Ovary (tissue), 3 donors: ENCODE results near the gene BMPER.

Experiments used
- POLR2A ChIP-seq: fragments of 450-650 bp; IDR thresholded peaks from one replicate; pipeline ENCODE4 v1.6.1; 2017; ENCODE audit warnings: antibody characterized with exemption, mild to moderate bottlenecking, moderate library complexity
- TF ChIP-seq, protein P1 (sequence below), 3 donors: fragments of 450-650 bp in 2 of 3; fragments of 200-600 bp in 1 of 3; IDR thresholded peaks; one replicate each; pipeline versions ENCODE4 v1.5.1 to v1.8.0; 2016 to 2022; ENCODE audit warnings: antibody characterized with exemption in 3 of 3, mild to moderate bottlenecking in 1 of 3
- donor health status: DM: no; HTN: no; CAD: no.

DNA sequence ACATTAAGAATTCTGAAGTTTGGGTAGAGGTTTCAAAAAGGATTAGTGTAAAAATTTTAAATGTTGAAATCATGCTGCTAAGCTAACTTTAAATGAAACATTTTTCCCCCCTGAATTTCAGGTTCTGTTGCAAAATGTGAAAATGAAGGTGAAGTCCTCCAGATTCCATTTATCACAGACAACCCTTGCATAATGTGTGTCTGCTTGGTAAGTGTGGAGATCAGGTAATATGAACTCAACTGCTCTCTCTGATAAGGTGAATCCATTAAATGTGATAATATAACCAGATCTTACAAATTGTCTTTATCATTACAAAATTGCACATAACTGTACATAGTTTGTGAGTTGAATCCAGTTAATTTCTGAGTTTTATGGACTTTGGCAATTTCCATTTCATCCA lies 1.4 kb downstream of the BMPER start:
- TF ChIP-seq, protein P1, sequence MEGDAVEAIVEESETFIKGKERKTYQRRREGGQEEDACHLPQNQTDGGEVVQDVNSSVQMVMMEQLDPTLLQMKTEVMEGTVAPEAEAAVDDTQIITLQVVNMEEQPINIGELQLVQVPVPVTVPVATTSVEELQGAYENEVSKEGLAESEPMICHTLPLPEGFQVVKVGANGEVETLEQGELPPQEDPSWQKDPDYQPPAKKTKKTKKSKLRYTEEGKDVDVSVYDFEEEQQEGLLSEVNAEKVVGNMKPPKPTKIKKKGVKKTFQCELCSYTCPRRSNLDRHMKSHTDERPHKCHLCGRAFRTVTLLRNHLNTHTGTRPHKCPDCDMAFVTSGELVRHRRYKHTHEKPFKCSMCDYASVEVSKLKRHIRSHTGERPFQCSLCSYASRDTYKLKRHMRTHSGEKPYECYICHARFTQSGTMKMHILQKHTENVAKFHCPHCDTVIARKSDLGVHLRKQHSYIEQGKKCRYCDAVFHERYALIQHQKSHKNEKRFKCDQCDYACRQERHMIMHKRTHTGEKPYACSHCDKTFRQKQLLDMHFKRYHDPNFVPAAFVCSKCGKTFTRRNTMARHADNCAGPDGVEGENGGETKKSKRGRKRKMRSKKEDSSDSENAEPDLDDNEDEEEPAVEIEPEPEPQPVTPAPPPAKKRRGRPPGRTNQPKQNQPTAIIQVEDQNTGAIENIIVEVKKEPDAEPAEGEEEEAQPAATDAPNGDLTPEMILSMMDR (IDR thresholded peaks at IDR 0.05): no peak
- no peak for TF ChIP-seq POLR2A
